GM18870 (cell line): Measurements from ENCODE around the gene FAF1.
"Not testable (repeated sequence)": the region's sequence is repeated elsewhere in the genome, so short reads cannot be mapped to it uniquely, and the experiment has no call there.

Source experiments
- ATAC-seq: cut with Tn5 transposase; IDR thresholded peaks from one replicate; pipeline ENCODE4 v1.9.1; 2021; ENCODE audit warnings: moderate library complexity; ENCODE audit not compliant: unreplicated experiment

FAF1 gene

GRCh38 chr1:50808296-50808695 lies 151.8 kb downstream of the FAF1 start:
- ATAC-seq = no peak

DNA sequence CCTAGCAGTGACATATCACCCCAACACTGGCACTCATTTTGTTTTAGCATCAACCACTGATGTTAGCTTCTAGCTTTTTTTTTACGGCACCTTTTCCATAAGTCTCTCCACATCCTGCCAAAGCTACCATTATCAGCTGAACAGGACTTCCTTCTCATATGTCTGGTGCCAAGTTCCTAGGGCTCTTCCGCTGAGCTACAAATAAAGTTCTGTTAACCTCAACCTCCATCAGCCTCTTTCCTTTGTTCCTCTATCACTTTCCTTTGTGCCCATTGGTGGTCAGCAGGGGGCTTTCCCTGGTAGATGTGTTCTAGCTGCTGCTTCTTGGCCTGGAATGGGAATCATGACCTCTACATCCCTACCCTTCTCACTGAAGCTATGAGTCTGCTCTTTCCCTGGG lies 163.8 kb downstream of the FAF1 start:
- no peak for ATAC-seq

DNA sequence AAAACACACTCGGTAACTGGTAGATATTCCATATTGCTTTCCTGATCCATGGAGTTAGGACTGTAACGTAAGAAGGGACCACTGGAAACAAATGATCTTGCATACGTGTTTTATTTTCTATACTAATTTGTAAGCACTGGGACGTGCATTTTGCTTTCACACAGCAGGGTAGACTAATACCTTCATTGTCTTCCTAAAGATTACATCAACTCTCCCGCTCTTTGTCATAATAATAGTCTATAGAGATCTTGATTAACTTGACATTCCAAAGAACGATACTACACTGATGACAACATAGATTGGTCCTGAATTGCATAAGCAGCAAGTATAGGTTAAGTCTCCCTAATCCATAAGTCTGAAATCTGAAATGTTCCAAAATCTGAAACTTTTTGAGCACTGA lies 166.5 kb downstream of the FAF1 start:
- no peak for ATAC-seq

DNA sequence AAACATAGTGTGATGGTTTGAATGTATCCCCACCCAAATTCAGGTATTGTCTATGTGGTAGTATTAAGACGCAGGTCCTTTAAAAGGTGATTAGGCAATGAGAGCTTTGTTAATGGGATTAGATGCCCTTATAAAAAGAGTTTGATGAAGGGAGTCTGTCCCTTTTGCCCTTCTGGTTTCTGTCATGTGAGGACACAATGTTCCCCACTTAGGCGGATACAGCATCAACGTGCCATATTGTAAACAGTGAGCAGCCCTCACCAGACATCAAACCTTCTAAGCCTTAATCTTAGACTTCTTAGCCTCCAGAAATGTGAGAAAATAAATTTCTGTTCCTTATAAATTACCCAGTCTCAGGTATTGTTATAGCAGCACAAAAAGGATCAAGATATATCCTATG lies 172.8 kb downstream of the FAF1 start:
- ATAC-seq = no peak

DNA sequence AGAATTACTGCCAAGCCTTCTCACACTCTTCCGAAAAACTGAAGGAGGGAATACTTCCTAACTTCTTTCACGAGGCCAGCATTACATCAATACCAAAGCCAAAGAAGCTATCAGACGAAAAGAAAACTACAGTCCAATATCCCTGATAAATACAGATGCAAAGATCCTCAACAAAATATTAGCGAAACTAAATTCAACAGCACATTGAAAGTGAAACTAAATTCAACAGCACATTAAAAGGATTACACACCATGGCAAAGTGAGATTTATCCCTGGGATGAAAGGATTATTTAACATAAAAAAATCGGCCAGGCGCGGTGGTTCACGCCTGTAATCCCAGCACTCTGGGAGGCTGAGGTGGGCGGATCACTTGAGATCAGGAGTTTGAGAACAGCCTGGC lies 176.8 kb downstream of the FAF1 start:
- ATAC-seq = no peak

DNA sequence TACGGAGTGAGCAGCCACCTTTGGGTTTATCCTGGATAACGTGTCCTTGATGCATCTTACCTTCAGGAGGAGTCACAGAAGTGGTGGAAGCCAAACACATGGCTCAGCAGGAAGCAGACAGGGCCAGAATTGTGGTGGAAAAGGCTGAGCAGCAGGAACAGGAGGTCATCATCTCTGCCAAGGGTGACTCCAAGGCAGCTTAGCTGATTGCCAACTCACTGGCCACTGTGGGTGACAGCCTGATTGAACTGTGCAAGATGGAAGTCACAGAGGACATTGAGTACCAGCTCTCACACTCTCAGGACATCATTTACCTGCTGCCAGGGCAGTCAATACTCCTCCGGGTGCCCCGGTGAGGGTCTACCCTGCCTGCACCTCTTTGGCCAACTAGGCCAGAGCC lies 179.3 kb downstream of the FAF1 start:
- ATAC-seq = no peak

GRCh38 chr1:50779801-50780200 lies 180.3 kb downstream of the FAF1 start:
- ATAC-seq = no peak

DNA sequence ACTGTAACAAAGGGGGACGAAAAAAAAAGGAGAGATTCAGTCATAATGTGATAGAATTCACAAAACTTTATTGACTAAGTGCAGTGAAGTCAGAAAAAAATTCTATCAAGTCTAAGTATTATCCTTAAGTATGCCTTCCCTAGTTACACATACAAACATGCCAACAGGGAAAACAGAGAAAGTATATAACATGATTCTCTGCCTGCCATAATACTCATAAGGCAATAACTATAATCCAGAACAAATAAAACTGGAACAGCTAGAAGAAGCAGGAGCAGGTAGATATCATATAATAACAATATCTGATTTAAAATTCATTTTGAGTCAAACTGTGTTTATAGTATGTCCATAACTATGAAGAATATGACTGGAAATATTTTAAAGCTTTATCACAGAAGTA lies 184.3 kb downstream of the FAF1 start:
- ATAC-seq = no peak

DNA sequence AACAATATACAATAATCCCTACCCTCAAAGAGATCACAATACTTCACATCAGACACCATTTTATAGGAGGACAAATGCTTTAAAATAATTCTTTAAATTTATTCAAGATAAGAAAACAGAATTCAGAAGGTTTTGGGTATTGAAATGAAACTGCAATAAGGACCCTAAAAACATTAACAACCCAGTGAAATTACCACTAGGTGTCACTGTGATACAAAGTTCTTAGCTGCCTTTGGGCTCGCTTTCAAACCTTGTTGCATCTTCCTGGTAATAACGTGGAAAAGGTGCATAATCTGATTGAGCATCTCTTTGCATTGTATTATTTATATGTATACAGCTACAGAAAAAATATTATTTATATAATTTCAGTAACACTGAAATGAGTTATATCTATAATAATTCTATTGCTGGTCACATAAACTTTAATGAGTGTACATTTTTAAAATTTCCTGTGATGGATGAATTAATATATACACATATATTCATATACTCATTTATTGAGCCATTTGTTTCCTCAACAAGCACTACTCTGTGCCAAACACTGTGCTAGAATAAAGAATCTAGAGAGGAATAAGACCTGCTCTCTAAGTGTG lies 185.2 kb downstream of the FAF1 start:
- no peak for ATAC-seq

GRCh38 chr1:50766688-50767087 lies 193.4 kb downstream of the FAF1 start:
- no peak for ATAC-seq

GRCh38 chr1:50756543-50756942 lies 203.5 kb downstream of the FAF1 start:
- ATAC-seq = not testable (repeated sequence)

- ATAC-seq = not testable (repeated sequence)
Observed at GRCh38 chr1:50754764-50755163, 205.3 kb downstream of the FAF1 start.

- no peak for ATAC-seq
Observed at GRCh38 chr1:50750021-50750619, 209.9 kb downstream of the FAF1 start.

GRCh38 chr1:50747394-50747793 lies 212.7 kb downstream of the FAF1 start:
- no peak for ATAC-seq

DNA sequence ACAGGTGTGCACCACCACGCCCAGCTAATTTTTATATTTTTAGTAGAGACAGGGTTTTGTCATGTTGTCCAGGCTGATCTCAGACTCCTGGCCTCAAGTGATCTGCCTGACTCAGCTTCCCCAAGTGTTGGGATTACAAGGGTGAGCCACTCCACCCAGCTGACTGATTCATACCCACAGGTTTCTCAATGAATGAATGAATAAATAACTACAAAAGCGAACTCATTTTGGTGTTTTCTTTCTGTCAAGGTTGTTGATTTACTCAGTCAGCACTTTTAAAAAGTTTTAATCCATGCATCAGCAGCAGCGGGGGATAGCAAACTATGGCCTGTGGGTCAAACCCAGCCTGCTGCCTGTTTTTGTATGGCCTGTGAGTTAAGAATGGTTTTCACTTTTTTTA lies 217.5 kb downstream of the FAF1 start:
- ATAC-seq = no peak

DNA sequence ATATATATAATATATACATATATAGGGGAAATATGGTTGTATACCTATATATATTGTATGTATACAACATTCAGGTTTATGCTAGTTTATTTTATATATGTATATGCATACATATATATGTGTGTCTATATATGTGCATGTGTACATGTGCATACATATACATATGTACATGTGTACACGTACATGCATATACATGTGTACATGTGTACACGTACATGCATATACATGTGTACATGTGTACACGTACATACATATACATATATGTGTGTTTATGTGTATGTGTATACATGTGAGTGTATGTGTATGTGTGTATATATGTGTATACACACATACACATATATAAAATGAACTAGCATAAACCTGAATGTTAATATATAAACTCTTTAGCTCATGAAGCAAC lies 220.9 kb downstream of the FAF1 start:
- ATAC-seq = no peak

DNA sequence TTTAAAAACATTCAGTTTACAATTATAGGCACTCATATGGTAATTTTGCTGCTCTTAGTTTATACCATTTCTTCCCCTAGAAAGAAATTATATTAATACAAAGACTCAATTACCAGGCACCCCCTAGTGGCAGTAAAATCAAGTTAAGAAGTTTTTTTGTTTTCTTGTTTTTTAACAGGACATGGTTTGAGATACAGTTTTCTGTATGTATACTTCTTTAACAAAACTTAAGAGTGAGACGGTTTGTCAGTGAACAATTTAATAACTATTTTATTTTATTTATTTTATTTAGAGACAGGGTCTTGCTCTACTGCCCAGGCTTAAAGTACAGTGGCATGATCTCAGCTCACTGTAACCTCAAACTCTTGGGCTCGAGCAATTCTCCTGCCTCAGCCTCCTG lies 224.6 kb downstream of the FAF1 start:
- ATAC-seq = no peak

- not testable (repeated sequence) for ATAC-seq
Observed at GRCh38 chr1:50727578-50727977, 232.5 kb downstream of the FAF1 start.

- ATAC-seq = peak; percentile 84
Observed at GRCh38 chr1:50724626-50725286, 235.3 kb downstream of the FAF1 start.

DNA sequence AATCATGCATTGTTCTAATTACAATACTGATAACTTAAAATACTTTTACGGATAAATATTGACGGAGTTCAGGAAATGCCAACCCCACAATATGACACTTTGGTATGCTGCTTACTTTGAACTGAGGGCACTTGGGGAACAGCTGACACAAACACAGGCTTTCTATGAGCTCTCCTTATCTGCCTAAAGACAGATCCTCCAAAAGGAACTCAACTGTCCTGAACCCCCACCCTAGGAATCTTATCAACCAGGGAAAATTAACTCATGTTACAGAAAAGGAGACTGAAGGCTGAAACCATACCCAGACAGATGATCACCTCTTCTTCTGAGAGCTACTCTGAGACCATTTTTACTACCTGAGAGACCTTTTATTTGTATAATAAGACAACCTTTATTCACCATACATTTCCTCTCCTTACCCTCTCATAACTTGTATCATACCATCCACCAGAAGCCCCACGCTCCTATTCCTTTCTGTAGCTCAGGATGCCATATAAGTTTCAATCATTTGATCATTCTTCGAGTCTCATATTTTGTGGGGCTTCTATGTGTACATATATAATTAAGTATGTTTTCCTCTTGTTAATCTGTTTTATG lies 239.5 kb downstream of the FAF1 start:
- ATAC-seq = no peak

GRCh38 chr1:50719126-50719525 lies 240.9 kb downstream of the FAF1 start:
- no peak for ATAC-seq

DNA sequence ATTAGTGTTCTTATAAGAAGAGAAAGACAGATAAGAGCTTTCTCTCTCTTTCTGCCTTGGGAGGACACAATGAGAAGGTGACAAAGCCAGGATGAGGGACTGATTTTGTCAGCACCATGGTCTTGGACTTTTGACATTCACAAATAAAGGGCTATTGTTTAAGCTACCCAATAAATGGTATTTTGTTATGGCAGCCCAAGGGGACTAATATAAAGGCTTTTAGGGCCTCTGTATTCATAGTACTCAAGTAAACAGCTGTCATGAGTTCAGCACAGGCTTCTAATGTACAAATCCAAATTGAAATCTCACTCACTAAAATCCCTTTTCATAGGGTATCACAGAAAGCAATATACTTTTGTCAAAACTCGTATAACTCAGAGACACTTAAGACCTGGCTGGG lies 242.7 kb downstream of the FAF1 start:
- ATAC-seq = no peak
